ENCODE measurements around the gene CFAP107.

DNA sequence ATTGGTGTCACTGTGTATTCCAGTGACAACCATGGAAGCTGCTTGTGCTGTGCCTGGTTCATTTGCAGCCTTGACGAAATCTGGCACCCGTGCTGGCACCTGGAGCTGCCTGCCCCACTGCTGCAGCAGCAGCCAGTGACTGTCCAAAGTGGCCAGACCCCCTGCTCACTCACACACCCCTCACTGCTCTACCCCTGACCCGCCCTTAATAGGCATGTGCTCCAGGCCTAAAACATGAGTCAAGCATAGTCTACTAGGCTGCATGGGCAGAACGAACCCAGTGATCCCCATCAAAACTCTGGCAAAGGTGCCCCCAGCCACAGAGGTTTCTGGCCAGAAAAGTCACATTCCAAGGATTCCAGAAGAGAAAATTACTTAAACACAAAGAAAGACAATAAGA is 52.9 kb downstream of the CFAP107 start:
- TF ChIP-seq, protein P1, sequence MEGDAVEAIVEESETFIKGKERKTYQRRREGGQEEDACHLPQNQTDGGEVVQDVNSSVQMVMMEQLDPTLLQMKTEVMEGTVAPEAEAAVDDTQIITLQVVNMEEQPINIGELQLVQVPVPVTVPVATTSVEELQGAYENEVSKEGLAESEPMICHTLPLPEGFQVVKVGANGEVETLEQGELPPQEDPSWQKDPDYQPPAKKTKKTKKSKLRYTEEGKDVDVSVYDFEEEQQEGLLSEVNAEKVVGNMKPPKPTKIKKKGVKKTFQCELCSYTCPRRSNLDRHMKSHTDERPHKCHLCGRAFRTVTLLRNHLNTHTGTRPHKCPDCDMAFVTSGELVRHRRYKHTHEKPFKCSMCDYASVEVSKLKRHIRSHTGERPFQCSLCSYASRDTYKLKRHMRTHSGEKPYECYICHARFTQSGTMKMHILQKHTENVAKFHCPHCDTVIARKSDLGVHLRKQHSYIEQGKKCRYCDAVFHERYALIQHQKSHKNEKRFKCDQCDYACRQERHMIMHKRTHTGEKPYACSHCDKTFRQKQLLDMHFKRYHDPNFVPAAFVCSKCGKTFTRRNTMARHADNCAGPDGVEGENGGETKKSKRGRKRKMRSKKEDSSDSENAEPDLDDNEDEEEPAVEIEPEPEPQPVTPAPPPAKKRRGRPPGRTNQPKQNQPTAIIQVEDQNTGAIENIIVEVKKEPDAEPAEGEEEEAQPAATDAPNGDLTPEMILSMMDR (optimal IDR thresholded peaks at IDR 0.05 in 1 of 3, IDR thresholded peaks at IDR 0.05 in 1 of 3, conservative IDR thresholded peaks at IDR 0.05 in 1 of 3; ENCODE audit: extremely low read depth in 1 of 3, insufficient read depth in 2 of 3, low read length in 3 of 3): no peak
- no peak for TF ChIP-seq EZH2 (IDR thresholded peaks at IDR 0.05; ENCODE audit: low read length)
